ENCODE results near the gene CHD9NB. TPM values are rescaled to one million over a fixed set of nuclear protein-coding genes. Genes with fewer than 3 reads are reported as not detected.
"Not testable (repeated sequence)": the region's sequence is repeated elsewhere in the genome, so short reads cannot be mapped to it uniquely, and the experiment has no call there.

CHD9NB gene
- total RNA-seq, 1 experiment from 2014 or later: 0.57 TPM

GRCh38 chr16:53058882-53059281 is 6.2 kb upstream of the CHD9NB start:
- no peak for DNase-seq (ENCODE audit: extremely low read depth, low read depth)

GRCh38 chr16:53058441-53058840 is 5.7 kb upstream of the CHD9NB start:
- DNase-seq (ENCODE audit: extremely low read depth, low read depth): no peak

GRCh38 chr16:53057658-53058057 is 5.0 kb upstream of the CHD9NB start:
- no peak for DNase-seq (ENCODE audit: extremely low read depth, low read depth)

- DNase-seq (ENCODE audit: extremely low read depth, low read depth): no peak
These were observed 3.7 kb upstream of the CHD9NB start for GRCh38 chr16:53056392-53056881.

- DNase-seq (ENCODE audit: extremely low read depth, low read depth): no peak
These were observed 3.1 kb upstream of the CHD9NB start for GRCh38 chr16:53055541-53056391.

- DNase-seq (ENCODE audit: extremely low read depth, low read depth): peak; percentile 80
These were observed 2.2 kb upstream of the CHD9NB start, which contains the start of gene CHD9 for GRCh38 chr16:53054670-53055485. Gene CHD9 (plus strand): TSS chr16:53054991. CDS start chr16:53156090, 101,099 bp downstream.

GRCh38 chr16:53053967-53054669 is 1.4 kb upstream of the CHD9NB start:
- DNase-seq (ENCODE audit: extremely low read depth, low read depth): no peak

- not testable (repeated sequence) for DNase-seq (ENCODE audit: extremely low read depth, low read depth)
These were observed 1.4 kb downstream of the CHD9NB start for GRCh38 chr16:53051255-53051654.

GRCh38 chr16:53048139-53048915 is 4.4 kb downstream of the CHD9NB start:
- no peak for DNase-seq (ENCODE audit: extremely low read depth, low read depth)

- not testable (repeated sequence) for DNase-seq (ENCODE audit: extremely low read depth, low read depth)
These were observed 5.2 kb downstream of the CHD9NB start for GRCh38 chr16:53047515-53047914.

GRCh38 chr16:53045341-53046220 is 7.1 kb downstream of the CHD9NB start:
- DNase-seq (ENCODE audit: extremely low read depth, low read depth): no peak

- no peak for DNase-seq (ENCODE audit: extremely low read depth, low read depth)
These were observed 8.6 kb downstream of the CHD9NB start for GRCh38 chr16:53043986-53044601.

GRCh38 chr16:53043428-53043831 is 9.3 kb downstream of the CHD9NB start:
- no peak for DNase-seq (ENCODE audit: extremely low read depth, low read depth)

- DNase-seq (ENCODE audit: extremely low read depth, low read depth): no peak
These were observed 10.4 kb downstream of the CHD9NB start for GRCh38 chr16:53042235-53042701.

- DNase-seq (ENCODE audit: extremely low read depth, low read depth): no peak
These were observed 11.2 kb downstream of the CHD9NB start for GRCh38 chr16:53041320-53042051.

GRCh38 chr16:53040788-53041187 is 11.9 kb downstream of the CHD9NB start:
- no peak for DNase-seq (ENCODE audit: extremely low read depth, low read depth)

GRCh38 chr16:53036711-53037110 is 16.0 kb downstream of the CHD9NB start:
- DNase-seq (ENCODE audit: extremely low read depth, low read depth): not testable (repeated sequence)

GRCh38 chr16:53036066-53036465 is 16.6 kb downstream of the CHD9NB start:
- no peak for DNase-seq (ENCODE audit: extremely low read depth, low read depth)

All from NCI-H460 (cell line).